Lung (tissue), 12 donors: Measurements from ENCODE around the gene GCHFR. TPM values are rescaled to one million over a fixed set of nuclear protein-coding genes. Genes with fewer than 3 reads are reported as not detected.

Source experiments
- ATAC-seq: fragments of 200-7000 bp; cut with Tn5 transposase; one replicate; pipeline ENCODE4 v1.9.1; 2020; ENCODE audit warnings: moderate number of reproducible peaks; ENCODE audit not compliant: insufficient read depth, low FRiP score
- DNase-seq, 3 donors: peaks; one replicate each; pipeline ENCODE4 v3.0.0-alpha.2; 2013 to 2017
- H3K27ac ChIP-seq, 2 donors: one replicate each; pipeline ENCODE4 v1.5.1; 2013; ENCODE audit warnings: mild to moderate bottlenecking in 2 of 2, moderate library complexity in 2 of 2, control low read depth in 1 of 2, inconsistent platforms in 1 of 2, low read depth in 1 of 2, low read length in 1 of 2
- H3K27me3 ChIP-seq, 3 donors: one replicate each; pipeline ENCODE4 v1.5.1; 2013; ENCODE audit warnings: low read length in 2 of 3; ENCODE audit not compliant: control insufficient read depth in 3 of 3, insufficient read depth in 3 of 3
- H3K36me3 ChIP-seq, 4 donors: one replicate each; pipeline ENCODE4 v1.5.1; 2013; ENCODE audit warnings: low read length in 4 of 4, mild to moderate bottlenecking in 1 of 4, moderate library complexity in 1 of 4; ENCODE audit not compliant: control insufficient read depth in 4 of 4, insufficient read depth in 4 of 4
- H3K4me1 ChIP-seq, 5 donors: one replicate each; pipeline ENCODE4 v1.5.1; 2013; ENCODE audit warnings: low read length in 5 of 5, mild to moderate bottlenecking in 2 of 5, moderate library complexity in 1 of 5; ENCODE audit not compliant: control insufficient read depth in 5 of 5, insufficient read depth in 5 of 5
- H3K4me3 ChIP-seq: one replicate; pipeline ENCODE4 v1.5.1; 2013; ENCODE audit warnings: mild to moderate bottlenecking, control low read depth, moderate library complexity
- H3K9ac ChIP-seq, 2 donors: one replicate each; pipeline ENCODE4 v1.5.1; 2013; ENCODE audit warnings: low read length in 2 of 2, control low read depth in 1 of 2; ENCODE audit not compliant: insufficient read depth in 1 of 2
- H3K9me3 ChIP-seq, 4 donors: one replicate each; pipeline ENCODE4 v1.5.1; 2013; ENCODE audit warnings: low read length in 3 of 4, mild to moderate bottlenecking in 1 of 4, moderate library complexity in 1 of 4; ENCODE audit not compliant: control insufficient read depth in 4 of 4, insufficient read depth in 3 of 4
- WGBS, 2 donors: extraction: QIAGEN DNeasy Blood & Tissue Kit; methylation state at CpG; one replicate each; pipeline ENCODE4 v1.1.7; 2013; 5-methylcytosine and 5-hydroxymethylcytosine counted together
- polyA plus RNA-seq, 2 donors: library from polyadenylated mRNA; stranded (reverse); fragments of 200-250 nt; gene quantifications; one replicate each; pipeline ENCODE4 v1.2.1, GENCODE V29; 2013
- total RNA-seq, 2 donors: library from RNA; depleted of rRNA in 1 of 2; stranded (reverse); fragments of >200 nt in 1 of 2; gene quantifications; one replicate each; pipeline ENCODE4 v1.2.1, GENCODE V29; 2014 to 2021
- TF ChIP-seq, protein P1 (sequence below): IDR thresholded peaks from 2 replicates; pipeline ENCODE4 v1.5.1; 2012; ENCODE audit warnings: mild to moderate bottlenecking; ENCODE audit errors: control extremely low read depth, extremely low read depth
- donor health status: control.
- donor health status: control.
- donor health status: Bipolar disorder and iron deficiency.
- donor health status: healthy.
- donor health status: DM: yes; HTN: yes; CAD: no.

GCHFR gene
- total and polyA plus RNA-seq, 4 donors, result 12.5 to 125 (median 69.6) TPM

DNA sequence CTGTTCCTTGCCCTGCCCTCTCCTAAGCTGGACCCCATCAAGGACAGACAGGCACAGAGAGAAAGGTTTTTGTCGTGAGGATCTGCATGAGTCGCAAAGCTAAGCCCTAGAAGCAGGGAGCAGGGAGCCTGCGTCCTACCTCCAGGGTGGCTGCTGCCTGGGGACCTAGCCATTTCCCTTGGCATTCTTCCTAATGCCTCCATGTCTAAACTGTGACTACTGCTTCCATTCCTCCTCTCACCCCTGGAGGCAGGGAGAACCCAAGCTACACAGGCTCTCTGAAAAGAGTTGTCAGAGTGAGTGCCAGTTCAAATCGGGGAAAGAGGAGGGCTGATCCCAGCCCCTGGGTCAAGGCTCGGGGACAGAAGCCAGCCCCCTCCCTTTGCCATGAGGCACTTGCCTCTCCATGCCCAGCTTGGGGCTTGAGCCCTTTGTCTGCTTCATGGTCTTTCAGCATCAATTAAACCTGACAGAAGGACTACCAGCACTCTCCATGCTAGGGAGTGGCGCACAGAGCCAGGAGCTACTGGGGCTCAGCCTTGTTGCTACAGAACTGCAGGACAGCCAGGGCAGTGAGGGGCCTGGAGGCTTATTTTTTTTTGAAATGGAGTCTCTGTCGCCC lies 2.4 kb downstream of the GCHFR start:
- TF ChIP-seq, protein P1, sequence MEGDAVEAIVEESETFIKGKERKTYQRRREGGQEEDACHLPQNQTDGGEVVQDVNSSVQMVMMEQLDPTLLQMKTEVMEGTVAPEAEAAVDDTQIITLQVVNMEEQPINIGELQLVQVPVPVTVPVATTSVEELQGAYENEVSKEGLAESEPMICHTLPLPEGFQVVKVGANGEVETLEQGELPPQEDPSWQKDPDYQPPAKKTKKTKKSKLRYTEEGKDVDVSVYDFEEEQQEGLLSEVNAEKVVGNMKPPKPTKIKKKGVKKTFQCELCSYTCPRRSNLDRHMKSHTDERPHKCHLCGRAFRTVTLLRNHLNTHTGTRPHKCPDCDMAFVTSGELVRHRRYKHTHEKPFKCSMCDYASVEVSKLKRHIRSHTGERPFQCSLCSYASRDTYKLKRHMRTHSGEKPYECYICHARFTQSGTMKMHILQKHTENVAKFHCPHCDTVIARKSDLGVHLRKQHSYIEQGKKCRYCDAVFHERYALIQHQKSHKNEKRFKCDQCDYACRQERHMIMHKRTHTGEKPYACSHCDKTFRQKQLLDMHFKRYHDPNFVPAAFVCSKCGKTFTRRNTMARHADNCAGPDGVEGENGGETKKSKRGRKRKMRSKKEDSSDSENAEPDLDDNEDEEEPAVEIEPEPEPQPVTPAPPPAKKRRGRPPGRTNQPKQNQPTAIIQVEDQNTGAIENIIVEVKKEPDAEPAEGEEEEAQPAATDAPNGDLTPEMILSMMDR, result no peak
- DNase-seq (no peak), ATAC-seq (no peak)
- Histone ChIP-seq H3K27me3 (no peaks in the 10 kb centered on the region), H3K27ac (no peak overlapping the region), H3K4me1 (peaks cover 0 to 31% (median 0%) of the 10 kb centered on the region in 5 donors), H3K4me3 (no peak overlapping the region), H3K9ac (no peak overlapping the region), H3K36me3 (peaks cover 0 to 18% (median 3%) of the 10 kb centered on the region in 4 donors), H3K9me3 (no peaks in the 10 kb centered on the region)
- WGBS, 2 donors, result 85 to 94% methylated on average over 7 of the region's 7 CpGs

DNA sequence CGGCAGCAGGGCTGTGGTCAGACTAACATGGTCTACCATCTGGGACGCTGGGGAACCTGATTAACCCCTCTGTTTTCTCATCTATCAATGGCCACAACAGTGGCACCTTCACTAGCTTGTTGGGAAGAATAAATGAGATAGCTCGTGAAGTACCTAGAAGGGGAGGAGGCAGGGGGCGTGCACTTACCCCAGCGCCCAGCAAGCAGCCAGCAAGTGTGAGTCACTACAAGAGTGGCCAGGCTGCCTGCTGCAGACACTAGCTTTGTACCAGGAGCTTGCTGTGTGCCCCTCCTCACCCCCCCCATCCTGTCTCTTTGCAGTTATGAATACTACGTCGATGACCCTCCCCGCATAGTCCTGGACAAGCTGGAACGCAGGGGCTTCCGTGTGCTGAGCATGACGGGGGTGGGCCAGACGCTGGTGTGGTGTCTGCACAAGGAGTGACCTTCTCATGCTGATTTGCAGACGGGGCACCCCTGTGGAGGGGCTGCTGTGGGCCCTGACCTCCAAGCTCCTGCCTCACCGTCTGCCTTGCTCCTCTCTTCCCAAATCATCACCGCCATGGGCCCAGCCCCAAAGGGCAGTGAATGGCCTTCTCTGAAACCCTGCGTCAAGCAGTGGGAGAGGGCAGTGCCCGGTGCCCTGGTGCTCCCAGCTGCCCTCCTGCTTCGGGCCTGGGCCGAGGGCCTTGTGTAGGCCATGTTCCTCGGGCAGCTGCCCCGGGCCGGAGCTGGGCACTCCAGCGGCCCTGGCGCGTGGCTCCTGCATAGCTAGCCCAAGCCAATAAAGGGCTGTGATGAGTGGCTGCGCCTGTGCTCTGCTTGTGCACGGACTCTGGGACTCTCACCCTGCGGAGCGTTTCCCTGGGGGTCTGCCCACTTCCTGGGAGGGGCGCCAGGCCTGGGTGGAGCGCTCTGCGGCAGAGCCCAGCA lies 3.3 kb downstream of the GCHFR start:
- 92 to 95% methylated on average over 32 of the region's 32 CpGs for WGBS, 2 donors

DNA sequence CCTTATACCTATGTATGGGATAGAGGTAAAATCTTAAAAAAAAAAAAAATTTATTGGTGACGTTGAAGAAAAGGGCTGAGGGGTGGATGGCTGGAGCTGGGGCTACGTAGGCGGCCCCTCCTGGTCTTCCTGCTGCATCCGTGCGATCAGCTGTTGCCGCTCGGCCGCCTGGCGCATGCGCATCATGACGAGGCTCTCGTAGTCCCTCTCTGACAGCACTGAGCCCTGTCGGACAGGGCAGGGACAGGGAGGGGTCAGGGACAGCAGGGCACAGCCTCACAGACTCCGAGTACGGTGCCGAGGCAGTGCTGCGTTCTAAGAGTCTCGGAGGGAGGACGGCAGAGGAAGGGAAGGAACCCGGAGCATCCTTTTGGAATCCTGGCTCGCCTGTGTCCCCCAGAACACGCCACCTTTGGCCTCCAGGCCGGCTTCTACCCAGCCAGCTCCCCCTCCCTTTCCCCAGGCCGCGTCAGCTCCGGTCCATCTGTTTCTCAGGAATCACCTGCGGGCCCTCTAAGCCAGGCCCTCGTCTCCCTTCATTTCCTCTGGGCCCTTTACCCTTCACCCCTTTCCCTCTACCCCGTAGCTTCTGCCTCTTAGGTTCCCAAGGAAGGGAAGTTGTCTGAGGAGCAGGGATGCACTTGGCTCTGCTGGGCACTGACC lies 4.1 kb downstream of the GCHFR start:
- Histone ChIP-seq H3K27me3 (no peaks in the 10 kb centered on the region), H3K9me3 (no peaks in the 10 kb centered on the region), H3K27ac (no peak overlapping the region), H3K4me1 (peaks cover 0 to 25% (median 0%) of the 10 kb centered on the region in 5 donors), H3K36me3 (peaks cover 2 to 22% (median 7%) of the 10 kb centered on the region in 4 donors), H3K9ac (no peak overlapping the region), H3K4me3 (no peak overlapping the region)
- ATAC-seq (no peak), DNase-seq (no peak)
- TF ChIP-seq, protein P1, result no peak
- WGBS, 2 donors, result 92 to 95% methylated on average over 29 of the region's 29 CpGs

More for the DNA sequence above, 3.3 kb downstream of the GCHFR start:
- H3K4me3 ChIP-seq, result no peak overlapping the region
- H3K9ac ChIP-seq, result no peak overlapping the region
- H3K27ac ChIP-seq, result no peak overlapping the region
- no peaks in the 10 kb centered on the region for H3K27me3 ChIP-seq
- DNase-seq (no peak), ATAC-seq (no peak)
- peaks cover 2 to 19% (median 5%) of the 10 kb centered on the region in 4 donors for H3K36me3 ChIP-seq
- H3K4me1 ChIP-seq, result peaks cover 0 to 31% (median 0%) of the 10 kb centered on the region in 5 donors
- H3K9me3 ChIP-seq, result no peaks in the 10 kb centered on the region
- TF ChIP-seq, protein P1, result no peak
